GM18517 (cell line): ENCODE data around the gene REG1B.
"Not testable (repeated sequence)": the region's sequence is repeated elsewhere in the genome, so short reads cannot be mapped to it uniquely, and the experiment has no call there.

Experiments
- ATAC-seq: cut with Tn5 transposase; IDR thresholded peaks from one replicate; pipeline ENCODE4 v1.9.1; 2021; ENCODE audit warnings: mild to moderate bottlenecking, moderate library complexity; ENCODE audit not compliant: unreplicated experiment

Gene REG1B

GRCh38 chr2:79085382-79085781 is 2.4 kb downstream of the REG1B start:
- ATAC-seq: no peak

- ATAC-seq: no peak
These were observed 3.2 kb downstream of the REG1B start for GRCh38 chr2:79084495-79085135.

- ATAC-seq: no peak
These were observed 4.1 kb downstream of the REG1B start for GRCh38 chr2:79083597-79084251.

DNA sequence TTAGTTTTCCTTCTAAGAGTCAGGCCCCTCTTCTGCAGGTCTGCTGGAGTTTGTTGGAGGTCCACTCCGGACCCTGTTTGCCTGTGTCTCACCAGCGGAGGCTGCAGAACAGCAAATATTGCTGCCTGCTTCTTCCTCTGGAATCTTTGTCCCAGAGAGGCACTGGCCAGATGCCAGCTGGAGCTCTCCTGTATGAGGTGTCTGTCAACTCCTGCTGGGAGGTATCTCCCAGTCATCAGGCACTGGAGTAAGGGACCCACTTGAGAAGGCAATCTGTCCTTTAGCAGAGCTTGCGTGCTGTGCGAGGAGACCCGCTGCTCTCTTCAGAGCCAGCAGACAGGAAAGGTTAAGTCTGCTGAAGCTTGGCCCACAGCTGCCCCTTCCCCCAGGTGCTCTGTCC is 4.8 kb downstream of the REG1B start:
- ATAC-seq: no peak

GRCh38 chr2:79071078-79071477 is 16.7 kb downstream of the REG1B start:
- ATAC-seq: no peak

DNA sequence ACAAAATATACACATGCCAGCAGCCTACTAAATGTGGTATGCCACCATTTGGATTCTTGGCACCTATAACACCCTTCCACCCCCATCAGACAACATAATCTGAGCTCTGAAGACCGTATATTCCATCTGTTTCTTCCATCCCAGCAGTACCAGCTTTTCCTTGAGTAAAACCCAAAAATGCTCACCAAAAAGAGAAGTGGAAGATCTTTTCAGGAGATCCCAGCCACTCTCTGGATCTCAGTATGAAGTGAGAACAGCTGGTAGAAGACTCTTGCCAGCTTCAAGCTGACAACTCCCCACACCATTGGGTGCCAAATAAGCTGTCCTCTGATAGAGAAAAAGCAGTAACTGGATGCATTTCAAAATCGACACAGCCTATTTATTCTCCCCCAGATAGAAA is 22.6 kb downstream of the REG1B start:
- ATAC-seq: no peak

DNA sequence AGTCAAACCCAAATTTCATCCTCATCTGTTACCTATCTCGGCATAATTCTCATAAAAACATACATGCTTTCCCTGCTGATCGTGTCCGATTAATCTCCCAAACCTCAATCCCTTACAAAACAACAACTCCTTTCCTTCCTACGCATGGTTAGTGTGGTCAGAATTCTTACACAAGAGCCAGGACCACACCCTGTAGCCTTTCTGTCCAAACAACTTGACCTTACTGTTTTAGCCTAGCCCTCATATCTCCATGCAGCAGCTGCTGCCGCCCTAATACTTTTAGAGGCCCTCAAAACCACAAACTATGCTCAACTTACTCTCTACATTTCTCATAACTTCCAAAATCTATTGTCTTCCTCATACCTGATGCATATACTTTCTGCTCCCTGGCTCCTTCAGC is 33.0 kb downstream of the REG1B start:
- ATAC-seq: not testable (repeated sequence)

- not testable (repeated sequence) for ATAC-seq
These were observed 34.3 kb downstream of the REG1B start for GRCh38 chr2:79053486-79053885.

DNA sequence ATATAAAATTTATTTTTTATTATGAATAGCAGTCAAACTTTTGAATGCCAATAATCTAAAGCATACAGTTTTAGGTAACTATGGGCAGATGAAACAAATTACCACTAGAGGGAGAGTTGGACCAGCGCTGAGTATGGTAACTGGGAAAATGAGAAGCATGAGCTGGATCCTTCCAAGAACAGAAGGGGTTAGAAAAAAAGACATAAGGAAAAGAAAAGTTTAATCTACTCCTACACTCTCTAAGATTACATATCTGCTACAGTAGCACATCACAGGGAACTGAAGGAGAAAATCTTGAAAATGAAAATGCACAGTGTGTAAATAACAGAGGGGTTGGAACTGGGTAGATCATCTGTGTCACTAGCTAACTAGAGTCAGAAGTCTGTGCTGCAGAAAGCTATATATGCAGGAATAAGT is 46.8 kb downstream of the REG1B start:
- no peak for ATAC-seq

DNA sequence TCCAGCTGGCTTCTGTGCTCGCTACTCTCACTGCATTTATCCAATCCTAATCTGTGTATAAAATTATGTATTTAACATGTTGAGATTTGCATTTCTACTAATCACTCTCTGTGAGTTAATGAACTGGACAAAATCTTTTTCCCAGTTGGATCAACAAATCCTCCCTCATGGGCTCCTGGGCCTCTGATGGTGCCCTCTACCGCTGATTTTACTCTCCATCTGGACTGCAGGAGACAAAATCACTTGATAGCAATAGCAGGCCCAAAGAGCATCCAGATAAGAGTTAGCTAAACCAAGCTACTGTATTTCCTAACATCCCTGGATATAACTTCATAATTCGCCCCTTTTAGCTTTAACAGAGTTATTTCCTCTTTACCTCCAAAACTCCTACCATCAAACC is 47.8 kb downstream of the REG1B start:
- no peak for ATAC-seq
